ENCODE measurements around the gene PRIMA1.

PRIMA1 gene

DNA sequence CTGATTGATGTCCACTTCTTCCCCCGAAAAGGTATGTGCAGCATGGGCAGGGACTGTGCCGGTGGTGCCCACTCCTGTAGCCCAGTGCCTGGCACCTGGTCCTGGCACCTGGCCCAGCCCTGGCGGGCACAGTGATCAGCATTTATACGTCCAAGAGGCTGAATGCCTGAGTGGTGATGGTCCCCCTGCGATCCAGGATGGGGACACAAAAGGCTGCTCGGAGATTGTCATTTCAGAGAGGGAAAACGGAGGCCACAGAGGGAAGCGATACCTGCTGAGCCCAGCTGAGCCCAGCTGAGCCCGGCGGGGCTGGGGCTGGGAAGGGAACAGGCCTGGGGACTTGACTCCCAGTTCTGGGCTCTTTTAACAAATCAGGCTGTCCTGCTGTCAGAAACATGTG lies 55.8 kb downstream of the PRIMA1 start:
- no peak for DNase-seq (ENCODE audit: low read depth, low spot score)

DNA sequence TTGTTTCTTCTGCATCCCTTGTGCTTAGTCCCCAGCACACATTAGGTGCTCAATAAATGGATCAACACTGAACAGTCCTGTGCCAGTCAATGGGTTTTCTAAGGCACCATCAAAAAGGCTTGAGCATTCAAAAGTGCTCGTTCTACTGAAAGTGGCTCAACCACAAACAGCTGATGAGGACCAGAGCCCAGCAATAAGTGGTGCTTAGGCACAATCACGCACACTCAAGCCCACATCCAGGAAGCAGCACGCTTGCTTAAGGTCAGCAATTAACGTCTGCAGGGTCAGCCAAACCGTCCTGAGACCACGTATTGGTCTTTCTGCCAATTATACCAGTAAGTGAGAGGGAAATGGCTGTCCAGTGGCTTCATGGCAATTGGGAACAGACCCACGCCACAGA lies 56.5 kb downstream of the PRIMA1 start:
- no peak for DNase-seq (ENCODE audit: low read depth, low spot score)

GRCh38 chr14:93729993-93730392 lies 58.3 kb downstream of the PRIMA1 start:
- DNase-seq (ENCODE audit: low read depth, low spot score), result no peak

DNA sequence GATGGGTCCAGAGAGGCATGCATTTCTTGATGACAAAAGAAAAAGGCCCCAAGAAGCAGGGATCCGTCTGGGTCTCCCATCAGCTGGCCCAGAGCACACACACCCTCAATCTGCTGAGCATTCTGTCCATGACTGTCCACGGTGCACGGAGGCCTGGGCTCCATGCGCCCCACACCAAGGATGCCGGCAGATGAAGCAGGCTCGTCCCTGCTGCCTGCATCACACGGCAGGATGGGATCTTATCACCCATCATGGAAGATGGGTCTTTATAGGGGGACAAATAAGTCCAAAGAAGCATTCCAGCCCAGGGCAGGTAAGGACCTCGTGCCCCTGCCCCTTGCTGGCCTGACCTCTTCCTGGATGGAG lies 59.7 kb downstream of the PRIMA1 start:
- no peak for DNase-seq (ENCODE audit: low read depth, low spot score)

- no peak for DNase-seq (ENCODE audit: low read depth, low spot score)
These were observed 60.2 kb downstream of the PRIMA1 start for GRCh38 chr14:93727917-93728650.

- no peak for DNase-seq (ENCODE audit: low read depth, low spot score)
These were observed 61.1 kb downstream of the PRIMA1 start for GRCh38 chr14:93727039-93727740.

- DNase-seq (ENCODE audit: low read depth, low spot score), result no peak
These were observed 62.3 kb downstream of the PRIMA1 start for GRCh38 chr14:93725993-93726392.

- no peak for DNase-seq (ENCODE audit: low read depth, low spot score)
These were observed 63.2 kb downstream of the PRIMA1 start for GRCh38 chr14:93725002-93725582.

DNA sequence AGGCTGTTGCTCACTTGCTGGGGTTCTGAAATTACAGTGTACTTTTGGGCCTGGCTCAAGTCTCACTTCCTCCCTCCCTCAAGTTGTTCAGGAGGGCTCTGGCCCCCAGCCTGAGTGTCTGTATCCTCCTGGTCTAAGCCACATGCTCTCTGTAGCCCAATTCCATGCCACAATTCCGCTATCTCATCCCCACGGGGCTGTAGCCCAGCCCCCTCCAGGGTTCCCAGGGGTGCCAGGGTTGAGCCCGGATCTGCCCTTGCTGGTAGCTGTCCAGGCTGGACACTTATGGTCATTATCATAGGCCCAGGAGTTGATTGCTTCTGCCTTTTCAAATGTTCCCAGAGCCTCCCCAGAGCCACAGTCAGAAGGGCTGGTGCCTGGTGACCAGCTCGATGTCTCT lies 65.3 kb downstream of the PRIMA1 start:
- DNase-seq (ENCODE audit: low read depth, low spot score), result no peak

- DNase-seq (ENCODE audit: low read depth, low spot score), result no peak
These were observed 67.3 kb downstream of the PRIMA1 start for GRCh38 chr14:93720981-93721483.

- DNase-seq (ENCODE audit: low read depth, low spot score), result no peak
These were observed 68.0 kb downstream of the PRIMA1 start for GRCh38 chr14:93720076-93720815.

GRCh38 chr14:93719256-93719655 lies 69.0 kb downstream of the PRIMA1 start:
- no peak for DNase-seq (ENCODE audit: low read depth, low spot score)

DNA sequence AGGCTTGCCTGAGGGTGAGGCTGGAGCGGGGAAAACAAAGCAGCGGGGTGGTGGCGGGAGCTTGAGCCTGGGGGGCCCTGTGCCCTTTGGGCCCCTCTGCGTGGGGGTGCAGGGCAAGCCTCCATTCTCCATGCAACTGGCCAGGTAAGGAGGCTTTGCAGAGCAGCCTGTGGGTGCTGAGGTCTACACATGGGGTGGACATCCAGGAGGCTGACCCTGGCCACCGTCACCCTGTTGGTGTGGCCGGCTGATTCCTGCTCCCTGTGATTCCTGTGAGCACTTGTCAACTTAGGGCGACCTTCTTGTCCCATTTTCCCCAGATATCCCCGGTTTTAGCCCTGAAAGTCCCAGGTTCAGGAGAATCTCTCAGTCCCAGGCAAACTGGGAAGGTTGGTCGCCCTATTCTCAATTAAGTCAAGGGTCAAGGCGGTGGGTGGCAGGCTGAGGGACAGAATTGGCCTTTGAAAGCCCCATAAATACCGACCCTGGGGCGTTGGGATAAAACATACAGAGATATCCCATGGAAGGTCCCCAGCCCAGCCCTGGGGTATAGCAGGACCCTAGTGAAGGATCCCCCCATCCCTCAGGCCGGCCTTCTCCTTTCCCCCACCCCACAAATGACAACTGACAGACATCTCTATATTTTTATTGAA lies 70.5 kb downstream of the PRIMA1 start:
- DNase-seq (ENCODE audit: low read depth, low spot score), result no peak

GRCh38 chr14:93716746-93717667 lies 71.3 kb downstream of the PRIMA1 start:
- DNase-seq (ENCODE audit: low read depth, low spot score), result no peak

DNA sequence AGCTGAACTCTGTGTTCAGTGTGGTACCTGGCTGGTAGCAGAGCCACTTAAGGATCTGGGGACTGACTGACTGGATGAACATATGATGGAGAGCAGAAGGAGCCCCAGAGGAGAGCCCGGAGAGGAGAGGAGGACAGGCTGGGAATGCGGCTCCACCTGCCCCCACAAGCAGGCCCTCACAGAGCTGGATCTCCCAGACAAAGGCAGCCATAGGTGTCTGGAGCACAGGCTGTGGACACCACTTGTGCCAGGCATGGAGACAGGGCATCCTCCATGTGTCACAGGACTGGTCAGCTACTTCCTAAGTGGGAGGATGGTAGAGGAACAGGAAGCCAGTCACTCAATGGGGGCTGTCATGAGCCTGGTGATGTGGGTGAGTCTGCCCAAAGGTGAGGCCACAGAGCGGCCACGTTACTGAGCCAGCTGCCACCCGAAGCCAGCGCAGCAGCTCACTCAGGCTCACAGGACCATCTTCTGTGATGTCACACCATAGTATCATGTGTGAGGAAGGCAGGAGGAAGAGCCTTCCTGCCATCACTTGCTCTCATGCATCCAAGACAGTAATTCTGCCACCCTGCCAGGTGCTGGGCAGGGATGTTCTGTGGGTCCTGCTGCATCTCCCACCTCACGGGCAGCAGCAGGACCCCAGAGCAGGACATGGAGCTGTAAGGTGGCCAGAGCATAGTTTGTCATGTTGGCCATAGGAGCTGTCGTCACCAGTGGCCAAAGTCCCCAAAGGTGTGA lies 72.1 kb downstream of the PRIMA1 start:
- no peak for DNase-seq (ENCODE audit: low read depth, low spot score)

- no peak for DNase-seq (ENCODE audit: low read depth, low spot score)
These were observed 72.9 kb downstream of the PRIMA1 start for GRCh38 chr14:93715279-93715927.

GRCh38 chr14:93714605-93715004 lies 73.7 kb downstream of the PRIMA1 start:
- DNase-seq (ENCODE audit: low read depth, low spot score), result no peak

DNA sequence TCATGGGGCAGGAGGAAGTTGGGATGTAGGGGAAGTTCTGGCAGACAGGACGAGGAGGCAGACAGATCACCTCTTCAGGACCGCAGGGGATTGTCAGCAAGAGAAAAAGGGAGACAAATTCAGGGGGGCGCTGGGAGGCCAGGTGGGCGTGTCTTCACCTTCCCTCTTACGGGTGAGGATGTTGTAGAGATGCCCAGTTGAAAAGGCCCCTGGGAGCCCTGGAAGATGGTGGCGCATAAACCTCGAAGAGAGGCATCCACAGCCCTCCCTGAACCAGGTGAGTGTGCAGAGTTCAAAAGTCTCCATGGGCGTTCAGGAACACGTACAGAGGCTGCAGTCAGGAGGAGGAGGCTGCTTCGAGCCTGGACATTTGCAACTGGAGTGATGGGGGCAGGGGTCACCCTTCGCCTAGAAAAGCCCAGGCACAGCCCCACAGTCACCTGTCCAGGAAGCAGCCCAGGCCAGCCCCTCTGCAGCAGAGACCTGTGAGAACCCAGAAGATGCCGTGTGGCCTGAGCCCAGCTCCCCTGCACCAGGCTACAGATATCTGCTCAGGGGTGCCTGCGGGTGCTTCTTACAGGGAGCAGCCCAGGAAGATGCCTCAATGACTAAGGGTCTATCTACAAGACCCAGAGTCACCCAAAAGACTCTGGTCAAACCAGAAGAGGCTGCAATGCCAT lies 74.4 kb downstream of the PRIMA1 start:
- DNase-seq (ENCODE audit: low read depth, low spot score), result no peak

Measured in activated CD4-positive, CD25-positive, alpha-beta regulatory T cell treated with anti-CD3 and anti-CD28 coated beads, Interleukin-2, amount 50 U/mL, for 16 hours (primary cell).